LNCaP clone FGC (cell line): ENCODE measurements around the gene NPTN.
"Not testable (repeated sequence)": the region's sequence is repeated elsewhere in the genome, so short reads cannot be mapped to it uniquely, and the experiment has no call there.

Experiments used
- DNase-seq: peaks from one replicate; pipeline ENCODE4 v3.0.0-alpha.2; 2011; ENCODE audit warnings: low read depth
- H3K4me3 ChIP-seq: 2 replicates; pipeline ENCODE4 v1.5.1; 2011; ENCODE audit warnings: mild to moderate bottlenecking, low read depth, low read length, control low read depth
- TF ChIP-seq, protein P1 (sequence below): IDR thresholded peaks from 2 replicates; pipeline ENCODE4 v1.5.1; 2012; ENCODE audit warnings: mild to moderate bottlenecking; ENCODE audit not compliant: control insufficient read depth, insufficient read depth; ENCODE audit errors: extremely low read depth

Gene NPTN

DNA sequence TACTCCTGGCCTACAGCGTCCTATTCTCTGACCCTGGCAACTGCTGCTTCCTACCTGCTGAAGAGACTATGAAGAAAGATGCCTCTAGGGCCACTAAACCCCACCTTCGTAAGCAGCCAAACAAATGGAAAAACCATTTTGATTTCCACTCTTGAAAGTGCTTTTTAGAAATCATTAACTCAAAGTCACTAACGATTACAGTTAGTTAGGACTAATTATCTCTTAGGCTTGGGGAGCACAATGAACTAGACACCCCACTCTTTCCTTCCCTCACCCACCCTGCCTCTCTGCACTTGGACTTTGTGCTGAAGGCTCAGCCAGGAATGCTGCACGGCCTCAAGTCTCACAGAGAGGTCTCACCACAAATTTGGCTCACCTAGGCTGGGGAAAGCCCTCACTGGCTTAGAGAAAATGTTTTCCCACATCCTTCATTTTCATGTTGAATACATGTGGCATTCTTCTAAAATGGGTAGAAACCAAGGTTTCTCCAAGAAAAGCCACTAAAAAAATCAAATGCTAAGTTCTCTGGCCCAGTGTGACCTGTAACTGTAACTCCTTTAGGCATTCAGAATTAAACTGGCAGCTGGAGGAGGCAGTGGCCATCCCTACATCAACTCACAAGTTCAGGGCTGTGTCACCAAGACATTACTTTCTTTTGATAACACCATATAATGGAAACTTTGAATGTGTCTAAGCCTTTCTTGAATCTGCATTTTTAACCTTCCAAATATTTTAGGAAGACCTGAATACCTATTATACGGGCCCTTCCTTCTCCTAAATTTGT is 47.1 kb downstream of the NPTN start:
- no peak for DNase-seq
- H3K4me3 ChIP-seq, result no peak overlapping the region
- TF ChIP-seq, protein P1, sequence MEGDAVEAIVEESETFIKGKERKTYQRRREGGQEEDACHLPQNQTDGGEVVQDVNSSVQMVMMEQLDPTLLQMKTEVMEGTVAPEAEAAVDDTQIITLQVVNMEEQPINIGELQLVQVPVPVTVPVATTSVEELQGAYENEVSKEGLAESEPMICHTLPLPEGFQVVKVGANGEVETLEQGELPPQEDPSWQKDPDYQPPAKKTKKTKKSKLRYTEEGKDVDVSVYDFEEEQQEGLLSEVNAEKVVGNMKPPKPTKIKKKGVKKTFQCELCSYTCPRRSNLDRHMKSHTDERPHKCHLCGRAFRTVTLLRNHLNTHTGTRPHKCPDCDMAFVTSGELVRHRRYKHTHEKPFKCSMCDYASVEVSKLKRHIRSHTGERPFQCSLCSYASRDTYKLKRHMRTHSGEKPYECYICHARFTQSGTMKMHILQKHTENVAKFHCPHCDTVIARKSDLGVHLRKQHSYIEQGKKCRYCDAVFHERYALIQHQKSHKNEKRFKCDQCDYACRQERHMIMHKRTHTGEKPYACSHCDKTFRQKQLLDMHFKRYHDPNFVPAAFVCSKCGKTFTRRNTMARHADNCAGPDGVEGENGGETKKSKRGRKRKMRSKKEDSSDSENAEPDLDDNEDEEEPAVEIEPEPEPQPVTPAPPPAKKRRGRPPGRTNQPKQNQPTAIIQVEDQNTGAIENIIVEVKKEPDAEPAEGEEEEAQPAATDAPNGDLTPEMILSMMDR, result no peak

DNA sequence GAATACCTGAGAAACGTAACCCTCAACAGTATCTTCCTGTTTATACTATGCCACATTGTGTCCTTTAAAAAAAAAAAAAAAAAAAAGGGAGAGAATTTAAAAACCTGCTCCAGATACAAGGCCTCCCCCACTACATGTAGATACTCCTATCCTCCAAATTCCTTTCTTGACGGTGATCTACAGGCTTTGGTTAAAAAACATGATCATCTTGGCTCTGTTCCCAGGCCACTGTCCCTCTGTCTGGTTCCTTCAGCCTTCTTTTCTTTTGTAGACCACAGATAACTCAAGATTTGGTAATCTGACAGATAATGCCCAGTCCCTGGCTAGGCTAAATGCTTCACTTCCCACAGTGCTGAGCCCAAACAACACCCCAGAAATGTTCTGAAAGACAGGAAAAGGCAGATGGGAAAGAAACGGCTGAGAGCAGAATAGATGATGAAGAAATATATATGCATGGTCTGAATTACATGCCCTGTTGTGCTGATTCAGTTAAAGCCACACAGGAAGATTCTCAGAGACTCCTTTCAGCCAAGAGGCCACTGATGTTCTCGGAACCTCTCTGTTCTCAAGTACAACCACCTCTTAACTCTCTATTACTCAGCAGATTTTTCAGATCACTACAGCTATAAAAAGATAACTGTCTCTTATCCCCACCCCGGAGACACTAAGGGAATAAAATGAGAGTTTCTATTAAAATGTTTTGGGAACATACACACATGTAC is 48.3 kb downstream of the NPTN start:
- no peak overlapping the region for H3K4me3 ChIP-seq
- TF ChIP-seq, protein P1, result no peak
- no peak for DNase-seq

GRCh38 chr15:73583544-73583943 is 49.6 kb downstream of the NPTN start:
- TF ChIP-seq, protein P1, result no peak
- DNase-seq, result no peak
- H3K4me3 ChIP-seq, result no peak overlapping the region

DNA sequence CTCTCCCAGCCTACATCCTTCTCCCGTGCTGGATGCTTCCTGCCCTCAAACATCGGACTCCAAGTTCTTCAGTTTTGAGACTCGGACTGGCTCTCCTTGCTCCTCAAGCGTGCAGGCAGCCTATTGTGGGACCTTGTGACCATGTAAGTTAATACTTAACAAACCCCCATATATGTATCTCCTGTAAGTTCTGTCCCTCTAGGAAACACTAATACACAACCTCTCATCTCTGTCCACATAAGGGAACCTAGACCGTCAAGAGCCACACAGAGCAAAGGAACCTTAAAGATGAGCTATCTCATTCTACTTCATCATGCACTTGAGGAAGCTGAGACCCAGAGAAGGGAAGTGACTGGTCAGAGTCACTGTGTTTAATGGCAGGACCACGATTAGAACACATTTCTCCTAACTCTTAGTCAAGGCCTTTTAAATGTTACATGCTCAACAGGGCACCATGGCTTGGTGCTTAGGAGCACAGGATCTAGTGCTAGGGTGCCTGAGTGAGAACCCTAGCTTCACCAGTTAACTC is 50.3 kb downstream of the NPTN start:
- TF ChIP-seq, protein P1, result no peak
- H3K4me3 ChIP-seq, result no peak overlapping the region
- DNase-seq, result no peak

- H3K4me3 ChIP-seq, result no peak overlapping the region
- no peak for DNase-seq
- TF ChIP-seq, protein P1, result no peak
Observed at GRCh38 chr15:73578026-73578425, 55.2 kb downstream of the NPTN start.

GRCh38 chr15:73577593-73577992 is 55.6 kb downstream of the NPTN start:
- not testable (repeated sequence) for DNase-seq

DNA sequence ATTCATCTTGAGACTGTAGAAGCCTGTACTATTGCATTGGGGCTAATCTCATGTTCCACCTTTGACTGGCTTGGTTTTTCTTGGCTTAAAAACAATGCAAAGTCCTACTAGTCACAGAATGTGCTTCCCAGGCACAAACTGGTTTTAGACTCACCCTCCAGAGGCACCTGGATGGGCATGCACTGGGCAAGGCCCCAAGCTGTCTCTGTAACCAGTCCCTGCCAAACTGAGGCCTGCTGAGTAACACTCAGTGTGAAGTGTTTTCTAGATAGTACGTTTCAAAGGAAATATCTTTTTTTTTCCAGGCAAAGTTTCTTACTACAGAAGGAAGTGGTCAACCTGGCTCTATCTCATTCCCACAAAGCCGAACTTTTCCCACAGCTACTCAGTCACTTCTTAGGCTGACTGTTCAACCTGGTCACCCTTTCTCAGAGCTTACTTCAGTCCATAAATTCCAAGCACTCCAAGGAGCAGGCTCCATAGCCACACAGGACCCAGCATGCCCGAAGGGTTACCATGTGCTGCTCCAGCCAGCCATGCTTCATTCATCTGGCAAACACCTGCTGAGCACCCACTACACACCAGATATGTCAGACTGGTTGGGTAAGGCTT is 57.4 kb downstream of the NPTN start:
- DNase-seq, result no peak
- H3K4me3 ChIP-seq, result no peak overlapping the region
- TF ChIP-seq, protein P1, result no peak

More at GRCh38 chr15:73577593-73577992, 55.6 kb downstream of the NPTN start:
- H3K4me3 ChIP-seq, result not testable (repeated sequence)
